ENCODE results near the gene PTPN13.
"Not testable (repeated sequence)": the region's sequence is repeated elsewhere in the genome, so short reads cannot be mapped to it uniquely, and the experiment has no call there.

The PTPN13 gene

DNA sequence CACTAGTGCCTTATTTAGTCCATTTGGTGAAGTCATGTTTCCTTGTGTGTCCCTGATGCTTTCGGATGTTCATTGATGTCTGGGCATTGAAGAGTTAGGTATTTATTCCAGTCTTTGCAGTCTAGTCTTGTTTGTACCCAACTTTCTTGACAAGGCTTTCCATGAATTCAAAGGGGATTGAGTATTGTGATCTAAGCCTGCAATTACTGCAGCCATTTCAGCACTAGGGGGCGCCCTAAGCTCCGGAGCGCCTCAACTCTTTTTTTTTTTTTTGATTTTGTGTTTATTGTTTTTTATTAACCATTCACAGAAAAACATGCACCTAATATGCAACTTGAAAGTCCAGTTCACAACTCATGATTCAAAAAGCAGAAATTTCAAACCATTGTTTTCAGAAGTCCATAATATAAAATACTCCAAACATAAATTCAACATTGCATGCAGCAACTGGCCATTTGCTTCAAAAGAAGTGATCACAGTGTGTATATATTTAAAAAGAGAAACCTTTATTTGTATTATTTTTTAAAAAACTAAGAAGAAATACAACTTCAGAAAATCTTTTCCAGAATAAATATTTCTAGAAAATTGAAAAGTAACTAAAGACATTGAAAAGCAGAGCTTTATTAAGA is 59.2 kb downstream of the PTPN13 start:
- in situ Hi-C loops (cut with MboI; ENCODE audit: low pct_unique_long_range_greater_than_20kb, low sequenced_read_pairs, unreplicated experiment) = no loop called here
- TF ChIP-seq, protein P1, sequence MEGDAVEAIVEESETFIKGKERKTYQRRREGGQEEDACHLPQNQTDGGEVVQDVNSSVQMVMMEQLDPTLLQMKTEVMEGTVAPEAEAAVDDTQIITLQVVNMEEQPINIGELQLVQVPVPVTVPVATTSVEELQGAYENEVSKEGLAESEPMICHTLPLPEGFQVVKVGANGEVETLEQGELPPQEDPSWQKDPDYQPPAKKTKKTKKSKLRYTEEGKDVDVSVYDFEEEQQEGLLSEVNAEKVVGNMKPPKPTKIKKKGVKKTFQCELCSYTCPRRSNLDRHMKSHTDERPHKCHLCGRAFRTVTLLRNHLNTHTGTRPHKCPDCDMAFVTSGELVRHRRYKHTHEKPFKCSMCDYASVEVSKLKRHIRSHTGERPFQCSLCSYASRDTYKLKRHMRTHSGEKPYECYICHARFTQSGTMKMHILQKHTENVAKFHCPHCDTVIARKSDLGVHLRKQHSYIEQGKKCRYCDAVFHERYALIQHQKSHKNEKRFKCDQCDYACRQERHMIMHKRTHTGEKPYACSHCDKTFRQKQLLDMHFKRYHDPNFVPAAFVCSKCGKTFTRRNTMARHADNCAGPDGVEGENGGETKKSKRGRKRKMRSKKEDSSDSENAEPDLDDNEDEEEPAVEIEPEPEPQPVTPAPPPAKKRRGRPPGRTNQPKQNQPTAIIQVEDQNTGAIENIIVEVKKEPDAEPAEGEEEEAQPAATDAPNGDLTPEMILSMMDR (IDR thresholded peaks at IDR 0.05; ENCODE audit: extremely low read depth, insufficient read depth, missing control alignments) = peak; percentile 45
- no peak for DNase-seq (ENCODE audit: low spot score)

DNA sequence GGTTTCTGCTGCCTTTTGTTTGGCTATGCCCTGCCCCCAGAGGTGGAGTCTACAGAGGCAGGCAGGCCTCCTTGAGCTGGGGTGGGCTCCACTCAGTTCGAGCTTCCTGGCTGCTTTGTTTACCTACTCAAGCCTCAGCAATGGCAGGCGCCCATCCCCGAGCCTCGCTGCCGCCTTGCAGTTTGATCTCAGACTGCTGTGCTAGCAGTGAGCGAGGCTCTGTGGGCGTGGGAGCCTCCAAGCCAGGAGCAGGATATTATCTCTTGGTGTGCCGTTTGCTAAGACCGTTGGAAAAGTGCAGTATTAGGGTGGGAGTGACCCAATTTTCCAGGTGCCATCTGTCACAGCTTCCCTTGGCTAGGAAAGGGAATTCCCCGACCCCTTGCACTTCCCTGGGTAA is 62.7 kb downstream of the PTPN13 start:
- DNase-seq (ENCODE audit: low spot score); in situ Hi-C loops (cut with MboI; ENCODE audit: low pct_unique_long_range_greater_than_20kb, low sequenced_read_pairs, unreplicated experiment): not testable (repeated sequence)

DNA sequence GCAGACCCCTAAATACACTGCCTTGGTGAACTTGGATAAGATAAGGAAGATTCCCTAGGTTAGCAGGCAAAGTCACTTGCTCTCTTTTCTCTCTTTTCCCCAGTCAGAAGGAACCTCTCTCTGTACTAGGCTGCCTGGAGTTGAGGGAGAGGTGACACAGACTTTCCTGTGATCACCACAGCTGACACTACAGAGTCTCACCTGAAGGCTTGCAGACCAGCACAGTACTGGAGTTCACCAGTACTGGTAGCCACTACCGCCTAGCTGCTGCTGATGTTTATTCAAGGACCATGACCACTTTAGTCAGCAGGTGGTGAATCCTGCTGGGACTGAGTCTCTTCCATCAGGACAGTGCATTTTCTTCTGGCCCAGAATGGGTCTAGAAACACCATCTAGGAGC is 63.3 kb downstream of the PTPN13 start:
- in situ Hi-C loops (cut with MboI; ENCODE audit: low pct_unique_long_range_greater_than_20kb, low sequenced_read_pairs, unreplicated experiment) = no loop called here
- DNase-seq (ENCODE audit: low spot score) = no peak
- TF ChIP-seq, protein P1 (IDR thresholded peaks at IDR 0.05; ENCODE audit: extremely low read depth, insufficient read depth, missing control alignments) = no peak

DNA sequence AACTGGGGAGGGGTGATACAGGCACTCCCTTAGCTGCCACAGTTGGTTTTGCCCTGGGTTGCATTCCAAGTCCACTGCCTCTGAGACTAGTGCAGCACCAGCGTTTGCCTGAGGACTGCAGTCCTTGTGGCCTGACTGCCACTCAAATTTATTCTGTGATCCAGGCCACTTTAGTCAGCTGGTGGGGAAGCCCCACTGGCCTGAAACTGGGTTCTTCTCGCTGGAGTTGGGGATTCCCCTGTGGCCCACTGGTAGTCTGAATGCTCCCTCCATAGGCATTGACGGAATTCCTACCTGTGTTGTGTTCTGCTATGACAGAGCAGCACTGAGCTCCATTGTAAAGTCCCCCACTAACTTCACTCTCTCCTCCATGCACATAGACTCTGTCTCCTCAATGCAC is 63.8 kb downstream of the PTPN13 start:
- in situ Hi-C loops (cut with MboI; ENCODE audit: low pct_unique_long_range_greater_than_20kb, low sequenced_read_pairs, unreplicated experiment) = no loop called here
- DNase-seq (ENCODE audit: low spot score) = peak; percentile 16
- TF ChIP-seq, protein P1 (IDR thresholded peaks at IDR 0.05; ENCODE audit: extremely low read depth, insufficient read depth, missing control alignments) = no peak

DNA sequence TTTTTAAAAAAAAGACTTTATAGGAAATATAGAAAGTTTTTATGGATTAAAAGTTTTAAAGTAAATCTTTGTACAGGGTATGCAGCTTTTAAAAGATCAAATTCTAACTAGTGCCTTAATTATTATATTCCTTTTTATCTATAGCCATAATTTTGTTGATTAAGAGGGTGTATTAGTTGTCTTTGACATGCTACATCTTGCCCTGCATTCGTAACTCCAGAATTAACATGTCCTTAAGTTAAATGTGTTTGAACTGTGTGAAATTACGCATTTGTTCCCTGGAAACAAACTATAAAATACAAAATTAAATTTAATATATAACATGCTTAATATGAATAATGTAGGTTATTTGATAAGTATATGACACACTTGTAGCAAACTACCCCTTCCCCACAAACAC is 66.3 kb downstream of the PTPN13 start:
- TF ChIP-seq, protein P1 (IDR thresholded peaks at IDR 0.05; ENCODE audit: extremely low read depth, insufficient read depth, missing control alignments) = no peak
- no peak for DNase-seq (ENCODE audit: low spot score)
- in situ Hi-C loops (cut with MboI; ENCODE audit: low pct_unique_long_range_greater_than_20kb, low sequenced_read_pairs, unreplicated experiment) = no loop called here

DNA sequence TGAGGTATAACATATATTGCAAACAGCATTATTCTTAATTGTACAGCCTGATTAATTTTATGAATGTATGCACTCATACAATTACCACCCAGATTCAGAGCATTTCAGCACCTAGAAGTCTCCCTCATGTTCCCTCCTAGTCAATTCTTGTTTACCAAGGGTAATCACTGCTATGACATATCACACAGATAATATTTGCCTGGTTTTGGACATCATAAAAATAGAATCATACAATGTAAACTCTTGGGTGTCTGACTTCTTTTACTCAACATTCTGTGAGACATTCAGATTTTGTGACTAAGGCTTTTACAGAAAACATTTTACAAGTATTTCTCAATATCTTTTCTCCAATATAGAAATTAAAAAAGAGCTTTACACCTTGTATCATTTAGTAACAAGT is 66.9 kb downstream of the PTPN13 start:
- DNase-seq (ENCODE audit: low spot score) = no peak
- TF ChIP-seq, protein P1 (IDR thresholded peaks at IDR 0.05; ENCODE audit: extremely low read depth, insufficient read depth, missing control alignments) = no peak
- in situ Hi-C loops (cut with MboI; ENCODE audit: low pct_unique_long_range_greater_than_20kb, low sequenced_read_pairs, unreplicated experiment) = no loop called here

DNA sequence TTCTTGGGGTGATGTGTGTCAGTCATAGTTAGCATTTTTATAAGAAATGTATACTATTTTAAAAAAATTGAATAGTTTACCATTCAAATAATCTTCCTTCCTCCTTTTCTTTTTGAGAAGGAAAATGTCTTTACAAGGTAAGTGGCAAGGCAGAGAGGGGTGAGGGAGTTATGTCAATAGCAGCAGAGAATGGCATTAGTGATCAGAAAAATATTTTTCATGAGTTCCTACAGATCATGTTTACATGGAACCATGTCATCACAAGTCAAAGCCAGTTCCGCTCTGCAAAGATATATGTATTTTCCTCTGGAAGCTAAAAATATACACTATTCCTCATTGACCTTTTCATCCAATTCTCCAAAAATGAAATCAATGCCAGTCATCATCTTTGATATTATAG is 67.3 kb downstream of the PTPN13 start:
- TF ChIP-seq, protein P1 (IDR thresholded peaks at IDR 0.05; ENCODE audit: extremely low read depth, insufficient read depth, missing control alignments) = no peak
- DNase-seq (ENCODE audit: low spot score) = no peak
- in situ Hi-C loops (cut with MboI; ENCODE audit: low pct_unique_long_range_greater_than_20kb, low sequenced_read_pairs, unreplicated experiment) = no loop called here
